Kidney epithelial cell (primary cell): ENCODE data around the gene AMPD2. TPM values are rescaled to one million over a fixed set of nuclear protein-coding genes. Genes with fewer than 3 reads are reported as not detected.

Experiments used
- DNase-seq: peaks from one replicate; pipeline ENCODE4 v3.0.0-alpha.2; 2010; ENCODE audit warnings: low read depth
- H3K27me3 ChIP-seq: 2 replicates; pipeline ENCODE4 v1.6.0; 2011; ENCODE audit warnings: low read length; ENCODE audit not compliant: control insufficient read depth, insufficient read depth
- H3K36me3 ChIP-seq: 2 replicates; pipeline ENCODE4 v1.5.1; 2011; ENCODE audit warnings: low read length; ENCODE audit not compliant: control insufficient read depth, insufficient read depth
- H3K4me3 ChIP-seq: 2 replicates; pipeline ENCODE4 v1.5.1; 2011; ENCODE audit warnings: low read depth, mild to moderate bottlenecking, control low read depth, low read length
- CTCF ChIP-seq: IDR thresholded peaks from 2 replicates; pipeline ENCODE4 v1.5.1; 2011; ENCODE audit warnings: mild to moderate bottlenecking, moderate library complexity, low read length, control low read depth, inconsistent platforms; ENCODE audit not compliant: insufficient read depth, poor library complexity, severe bottlenecking
- total RNA-seq: library from RNA; depleted of rRNA; stranded (reverse); fragments of >200 nt; gene quantifications from 2 replicates; pipeline ENCODE4 v1.2.3, GENCODE V29; 2015

The AMPD2 gene
- total RNA-seq, 1 donor from 2014 or later, result 65.7 TPM

GRCh38 chr1:109617291-109617801 is 2.3 kb upstream of the AMPD2 start:
- Histone ChIP-seq H3K27me3 (no peaks in the 10 kb centered on the region), H3K4me3 (no peak overlapping the region), H3K36me3 (no peaks in the 10 kb centered on the region)
- DNase-seq, result peak; percentile 77
- TF ChIP-seq CTCF, result no peak

GRCh38 chr1:109618661-109619575 is 719 bp upstream of the AMPD2 start:
- Histone ChIP-seq H3K36me3 (no peaks in the 10 kb centered on the region), H3K4me3 (peak overlapping the region; percentile 96), H3K27me3 (no peaks in the 10 kb centered on the region)
- no peak for TF ChIP-seq CTCF
- DNase-seq, result no peak

GRCh38 chr1:109620401-109620791 is 759 bp downstream of the AMPD2 start:
- H3K27me3 ChIP-seq, result no peaks in the 10 kb centered on the region
- no peak for TF ChIP-seq CTCF
- DNase-seq, result no peak
- H3K36me3 ChIP-seq, result no peaks in the 10 kb centered on the region
- H3K4me3 ChIP-seq, result peak overlapping the region; percentile 96

- Histone ChIP-seq H3K36me3 (no peaks in the 10 kb centered on the region), H3K4me3 (peak overlapping the region; percentile 96), H3K27me3 (no peaks in the 10 kb centered on the region)
- DNase-seq, result peak; percentile 78
- TF ChIP-seq CTCF, result no peak
Measured at GRCh38 chr1:109620841-109621286, 1.2 kb downstream of the AMPD2 start.

DNA sequence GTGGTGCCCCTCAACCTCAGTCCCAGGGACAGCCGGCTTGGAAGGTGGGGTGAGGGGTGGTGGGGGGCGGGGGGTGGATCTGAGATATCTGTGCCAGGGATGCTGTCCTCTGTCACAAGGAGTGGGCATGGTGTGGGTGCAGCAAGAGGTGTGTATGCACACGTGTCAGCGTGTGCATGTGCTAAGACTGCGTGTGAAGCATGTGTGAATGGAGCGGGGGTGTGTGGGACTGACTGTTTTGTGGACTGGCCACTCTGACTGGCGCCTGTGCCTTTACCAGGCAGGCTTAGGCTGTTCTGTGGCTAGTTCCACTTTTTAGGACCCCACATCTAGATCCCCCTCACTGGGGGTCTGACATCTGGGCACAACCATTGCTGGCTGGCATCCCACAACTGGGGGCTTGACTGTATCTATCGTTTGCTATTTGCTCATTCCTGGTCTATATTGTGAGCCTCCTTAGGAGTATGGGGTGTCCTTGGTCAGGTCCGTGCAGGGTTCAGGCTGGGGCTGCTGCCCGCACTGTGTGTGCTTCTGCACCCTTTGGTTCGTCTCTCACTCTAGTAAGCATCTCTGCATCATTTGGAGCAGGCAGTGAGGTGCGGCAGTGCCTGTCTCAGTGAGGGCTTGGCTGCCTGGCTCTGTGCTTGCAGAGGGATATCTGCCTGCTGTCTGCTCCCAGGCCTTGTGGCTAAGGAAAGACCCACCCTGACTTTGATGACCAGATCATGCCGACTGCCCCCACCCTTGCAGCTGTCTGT is 1.9 kb downstream of the AMPD2 start:
- Histone ChIP-seq H3K4me3 (peak overlapping the region; percentile 96), H3K36me3 (no peaks in the 10 kb centered on the region), H3K27me3 (no peaks in the 10 kb centered on the region)
- no peak for DNase-seq
- no peak for TF ChIP-seq CTCF
